Superior temporal gyrus (tissue), 1 donor: ENCODE measurements around the gene CCDC6.
"Not testable (repeated sequence)": the region's sequence is repeated elsewhere in the genome, so short reads cannot be mapped to it uniquely, and the experiment has no call there.

ENCODE experiments used
- DNase-seq: peaks from one replicate; pipeline ENCODE4 v3.0.0-alpha.2; 2016; ENCODE audit errors: extremely low spot score

Gene CCDC6

GRCh38 chr10:59757966-59758365 lies 148.4 kb downstream of the CCDC6 start:
- DNase-seq, result no peak

- no peak for DNase-seq
Measured at GRCh38 chr10:59754951-59755350, 151.4 kb downstream of the CCDC6 start.

DNA sequence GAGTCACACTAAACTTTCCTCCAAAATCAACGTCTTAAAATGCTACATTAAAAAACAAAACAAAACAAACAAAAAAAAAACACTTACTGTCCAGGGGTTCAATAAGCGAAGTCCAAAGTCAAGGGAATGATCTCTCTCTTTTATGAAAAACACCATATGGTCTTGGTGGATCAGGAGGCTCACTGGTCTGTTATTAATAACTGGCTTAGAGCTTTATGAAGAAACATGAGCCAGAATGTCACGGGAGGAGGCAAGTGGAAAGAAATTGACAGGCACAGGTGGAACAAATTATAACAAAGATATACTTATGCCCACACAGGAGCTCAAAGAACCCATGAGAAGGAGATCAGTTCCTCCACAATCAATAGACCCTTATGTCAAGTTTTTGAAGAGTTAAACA lies 153.1 kb downstream of the CCDC6 start, which contains the start of gene MRLN:
TSS of gene MRLN (minus strand) at position 189 of the 400 bp plus-strand sequence.
- DNase-seq, result no peak

DNA sequence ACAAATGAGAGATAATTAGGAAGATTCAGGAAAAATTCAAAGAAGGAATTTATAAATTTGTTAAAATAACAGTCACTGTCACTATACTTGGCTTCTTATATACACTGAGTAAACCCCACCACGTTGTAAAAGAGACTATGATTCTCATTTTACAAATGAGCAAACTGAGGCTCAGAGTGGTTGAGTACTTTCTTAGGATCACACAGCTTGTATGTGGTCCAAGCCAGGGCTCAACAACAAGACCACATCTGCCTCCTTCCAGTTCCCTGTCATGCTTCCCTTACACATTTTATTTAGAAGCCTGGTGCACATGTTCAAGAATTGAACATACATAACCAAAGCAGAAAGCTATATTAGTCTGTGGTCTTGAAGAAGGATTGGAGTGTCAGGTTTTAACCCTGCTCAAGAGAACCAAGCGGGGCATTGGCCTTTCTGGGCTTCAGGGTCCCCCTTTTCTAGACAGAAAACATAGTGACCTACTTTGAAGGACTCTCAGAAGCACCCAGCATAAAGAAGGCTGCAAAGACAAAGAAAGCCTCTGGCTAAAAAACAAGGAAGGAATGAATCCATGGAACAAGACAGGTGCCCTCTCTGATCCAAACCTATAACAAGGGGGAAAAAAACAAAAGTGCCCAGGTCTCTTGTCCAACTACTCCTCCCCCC lies 153.9 kb downstream of the CCDC6 start:
- no peak for DNase-seq

- DNase-seq, result no peak
Measured at GRCh38 chr10:59750155-59750945, 156.0 kb downstream of the CCDC6 start.

DNA sequence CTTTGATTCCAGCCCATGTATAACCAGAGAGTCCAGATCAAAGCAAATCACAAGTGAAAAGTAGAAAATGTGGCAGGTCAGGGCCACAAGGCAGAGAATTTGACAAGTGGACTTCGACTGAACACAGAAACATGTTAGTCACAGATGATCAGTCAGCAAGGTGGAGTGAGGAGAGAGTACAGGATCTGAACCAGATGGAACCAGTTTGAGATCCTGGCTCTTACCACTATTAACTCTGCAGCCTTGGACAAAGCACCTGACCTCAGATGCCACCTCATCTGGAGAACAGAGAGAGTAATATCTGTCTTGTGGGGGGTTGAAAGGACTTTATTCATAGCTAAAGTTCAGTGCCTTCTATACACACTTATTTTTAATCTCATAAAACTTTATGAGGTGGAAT lies 157.5 kb downstream of the CCDC6 start:
- DNase-seq, result no peak

DNA sequence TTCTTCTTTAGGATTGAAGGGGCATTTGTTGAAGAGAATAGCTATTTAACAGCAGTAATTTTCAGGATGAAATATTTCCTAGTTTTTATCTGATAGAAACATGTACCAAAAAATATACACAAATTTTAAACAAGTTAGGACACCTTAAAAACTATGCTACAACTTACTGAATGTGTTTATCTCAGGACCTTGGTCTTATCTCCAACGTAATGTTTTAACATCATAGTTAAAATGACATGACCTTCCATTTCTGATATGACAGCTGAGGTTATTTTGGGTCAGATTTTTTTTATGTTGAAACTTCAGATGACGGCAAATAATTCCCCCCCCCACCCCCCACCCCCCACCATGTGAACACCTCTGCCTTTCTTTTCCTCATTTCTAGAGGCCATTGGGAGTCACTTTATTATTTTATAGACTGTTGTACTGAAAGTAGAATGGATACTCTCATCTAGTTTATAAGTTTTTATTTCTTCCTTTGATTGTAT lies 161.1 kb downstream of the CCDC6 start:
- DNase-seq, result no peak

- not testable (repeated sequence) for DNase-seq
Measured at GRCh38 chr10:59744762-59745161, 161.6 kb downstream of the CCDC6 start.

DNA sequence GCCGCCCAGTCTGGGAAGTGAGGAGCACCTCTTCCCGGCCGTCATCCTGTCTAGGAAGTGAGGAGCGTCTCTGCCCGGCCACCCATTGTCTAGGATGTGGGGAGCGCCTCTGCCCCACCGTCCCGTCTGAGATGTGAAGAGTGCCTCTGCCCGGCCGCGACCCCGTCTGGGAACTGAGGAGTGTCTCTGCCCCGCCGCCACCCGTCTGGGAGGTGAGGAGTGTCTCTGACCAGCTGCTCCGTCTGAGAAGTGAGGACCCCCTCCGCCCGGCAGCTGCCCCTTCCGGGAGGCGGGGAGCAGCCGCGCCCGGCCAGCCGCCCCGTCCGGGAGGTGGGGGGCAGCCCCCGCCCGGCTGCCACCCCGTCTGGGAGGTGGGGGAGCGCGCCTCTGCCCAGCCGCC lies 162.2 kb downstream of the CCDC6 start:
- DNase-seq, result not testable (repeated sequence)

DNA sequence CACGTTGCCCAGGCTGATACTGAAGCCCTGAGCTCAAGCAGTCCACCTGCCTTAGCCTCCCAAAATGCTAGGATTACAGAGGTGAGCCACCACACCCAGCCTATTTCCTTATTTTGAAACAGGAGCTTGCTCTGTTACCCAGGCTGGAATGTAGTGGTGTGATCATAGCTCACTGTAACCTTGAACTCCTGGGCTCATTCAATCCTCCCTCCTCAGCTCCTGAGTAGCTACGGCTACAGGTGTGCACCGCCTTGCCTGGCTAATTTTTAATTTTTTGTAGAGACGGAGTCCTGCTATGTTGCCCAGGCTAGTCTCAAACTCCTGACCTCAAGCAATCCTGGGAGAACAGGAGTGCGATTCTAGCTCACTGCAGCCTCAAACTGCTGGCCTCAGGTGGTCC lies 164.8 kb downstream of the CCDC6 start:
- no peak for DNase-seq

DNA sequence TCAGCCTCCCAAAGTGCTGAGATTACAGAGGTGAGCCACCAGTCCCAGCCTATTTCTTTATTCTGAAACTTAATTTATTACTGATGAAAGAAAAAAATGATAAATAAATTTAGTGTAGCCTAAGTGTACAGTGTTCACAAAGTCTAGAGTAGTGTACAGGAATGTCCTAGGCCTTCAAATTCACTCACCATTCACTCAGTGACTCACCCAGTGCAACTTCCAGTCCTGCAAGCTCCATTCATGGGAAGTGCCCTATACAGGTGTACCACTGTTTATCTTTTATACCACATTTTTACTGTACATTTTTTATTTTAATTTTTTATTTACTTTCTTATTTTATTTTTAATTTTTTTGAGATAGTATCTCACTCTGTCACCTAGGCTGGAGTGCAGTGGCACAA lies 165.3 kb downstream of the CCDC6 start:
- DNase-seq, result no peak
